CD4-positive, alpha-beta T cell treated with Interleukin-6 for 4 hours (primary cell): ENCODE measurements around the gene PEX5.

ENCODE experiments used
- DNase-seq: peaks from one replicate; pipeline ENCODE4 v3.0.0-alpha.2; 2020; ENCODE audit warnings: mixed read lengths

The PEX5 gene

GRCh38 chr12:7189398-7190267 is at the start of gene PEX5:
Gene PEX5, plus strand, starts transcription at chr12:7189686. Its CDS starts 692 bp downstream, at chr12:7190378.
- DNase-seq = peak; percentile 93

GRCh38 chr12:7141351-7142005 is 48.0 kb upstream of the PEX5 start:
- no peak for DNase-seq

GRCh38 chr12:7142056-7142644 is 47.3 kb upstream of the PEX5 start:
- peak; percentile 70 for DNase-seq

GRCh38 chr12:7142809-7143465 is 46.5 kb upstream of the PEX5 start:
- DNase-seq = no peak

GRCh38 chr12:7143564-7143963 is 45.9 kb upstream of the PEX5 start:
- no peak for DNase-seq

GRCh38 chr12:7144414-7145120 is 44.9 kb upstream of the PEX5 start:
- DNase-seq = no peak

- no peak for DNase-seq
These were observed 43.8 kb upstream of the PEX5 start for GRCh38 chr12:7145671-7146070.

GRCh38 chr12:7146228-7146627 is 43.3 kb upstream of the PEX5 start:
- DNase-seq = no peak

- no peak for DNase-seq
These were observed 42.6 kb upstream of the PEX5 start for GRCh38 chr12:7146906-7147305.

GRCh38 chr12:7150356-7150755 is 39.1 kb upstream of the PEX5 start:
- no peak for DNase-seq

- no peak for DNase-seq
These were observed 38.6 kb upstream of the PEX5 start for GRCh38 chr12:7150841-7151240.

- no peak for DNase-seq
These were observed 38.0 kb upstream of the PEX5 start for GRCh38 chr12:7151532-7151931.

GRCh38 chr12:7152818-7153217 is 36.7 kb upstream of the PEX5 start:
- DNase-seq = no peak

- DNase-seq = no peak
These were observed 35.4 kb upstream of the PEX5 start for GRCh38 chr12:7154042-7154441.

GRCh38 chr12:7154901-7155470 is 34.5 kb upstream of the PEX5 start:
- no peak for DNase-seq

- no peak for DNase-seq
These were observed 33.9 kb upstream of the PEX5 start for GRCh38 chr12:7155471-7156034.

- no peak for DNase-seq
These were observed 33.0 kb upstream of the PEX5 start for GRCh38 chr12:7156259-7157197.

GRCh38 chr12:7157391-7157790 is 32.1 kb upstream of the PEX5 start:
- DNase-seq = no peak

- no peak for DNase-seq
These were observed 30.5 kb upstream of the PEX5 start for GRCh38 chr12:7158781-7159609.

GRCh38 chr12:7160183-7160582 is 29.3 kb upstream of the PEX5 start:
- no peak for DNase-seq
